PC-3 (cell line): ENCODE data around the gene ARFIP1. TPM values are rescaled to one million over a fixed set of nuclear protein-coding genes. Genes with fewer than 3 reads are reported as not detected.

Source experiments
- ATAC-seq: fragments of 200-7000 bp; cut with Tn5 transposase; 2 replicates; pipeline ENCODE4 v1.9.1; 2020; ENCODE audit warnings: mild to moderate bottlenecking, moderate library complexity
- BruUV-seq: library from RNA; stranded (reverse); fragments of 400-500 nt; replicated peaks from 2 replicates; lab custom pipeline; 2021; lab: Mats Ljungman, UMichigan
- CTCF ChIA-PET: fragments of 300-600 bp; sonication (Branson Sonifier 250); formaldehyde crosslinking; loops from one replicate; lab custom pipeline; 2022; ENCODE audit warnings: antibody characterized with exemption; lab: Charles Lee
- POLR2A ChIA-PET: fragments of 300-600 bp; sonication (Branson Sonifier 250); formaldehyde crosslinking; loops from one replicate; lab custom pipeline; 2022; ENCODE audit warnings: antibody characterized with exemption; ENCODE audit not compliant: unreplicated experiment; lab: Charles Lee
- DNase-seq: peaks from one replicate; pipeline ENCODE4 v3.0.0-alpha.2; 2015
- H2AFZ ChIP-seq: fragments of 300-600 bp; sonication (generic); 2 replicates; pipeline ENCODE4 v1.6.0; 2016; ENCODE audit warnings: antibody characterized with exemption, low read length
- H3F3A ChIP-seq: fragments of 300-600 bp; sonication (generic); one replicate; pipeline ENCODE4 v1.6.0; 2017; ENCODE audit warnings: antibody characterized with exemption, low read length, control low read depth, mild to moderate bottlenecking; ENCODE audit not compliant: unreplicated experiment
- H3K27ac ChIP-seq: fragments of 300-600 bp; sonication (generic); 2 replicates; pipeline ENCODE4 v1.5.1; 2016; ENCODE audit warnings: mild to moderate bottlenecking, low read length
- H3K27me3 ChIP-seq: fragments of 300-600 bp; sonication (generic); 2 replicates; pipeline ENCODE4 v1.6.1; 2016; ENCODE audit warnings: low read length, mixed read lengths
- H3K36me3 ChIP-seq: fragments of 300-600 bp; sonication (generic); 2 replicates; pipeline ENCODE4 v1.6.1; 2016; ENCODE audit warnings: low read depth, mixed run types, low read length, mixed read lengths
- H3K4me1 ChIP-seq: fragments of 300-600 bp; sonication (generic); 2 replicates; pipeline ENCODE4 v1.5.1; 2016; ENCODE audit warnings: low read length; ENCODE audit not compliant: insufficient read depth
- H3K4me2 ChIP-seq: fragments of 300-600 bp; sonication (generic); 2 replicates; pipeline ENCODE4 v1.6.0; 2016; ENCODE audit warnings: low read length
- H3K4me3 ChIP-seq: fragments of 300-600 bp; sonication (generic); 2 replicates; pipeline ENCODE4 v1.5.1; 2016; ENCODE audit warnings: mild to moderate bottlenecking, low read length, mixed read lengths
- H3K79me2 ChIP-seq: fragments of 300-600 bp; sonication (generic); 2 replicates; pipeline ENCODE4 v1.6.1; 2017; ENCODE audit warnings: low read length, mixed read lengths
- H3K9ac ChIP-seq: fragments of 300-600 bp; sonication (generic); 2 replicates; pipeline ENCODE4 v1.6.0; 2016; ENCODE audit warnings: mild to moderate bottlenecking, low read length
- H3K9me2 ChIP-seq: fragments of 300-600 bp; sonication (generic); replicated peaks from 2 replicates; pipeline ENCODE4 v1.6.1; 2016; ENCODE audit warnings: mixed run types, low read length, mixed read lengths
- H3K9me3 ChIP-seq: fragments of 300-600 bp; sonication (generic); 2 replicates; pipeline ENCODE4 v1.6.1; 2016; ENCODE audit warnings: low read length, mixed read lengths
- H4K20me1 ChIP-seq: fragments of 300-600 bp; sonication (generic); 2 replicates; pipeline ENCODE4 v1.6.1; 2016; ENCODE audit warnings: low read length, mixed read lengths
- EZH2 ChIP-seq: fragments of 300-600 bp; sonication (generic); IDR thresholded peaks from one replicate; pipeline ENCODE4 v1.6.1; 2017; ENCODE audit warnings: antibody characterized with exemption, mild to moderate bottlenecking, low read length; ENCODE audit not compliant: unreplicated experiment
- EZH2phosphoT487 ChIP-seq: fragments of 300-600 bp; sonication (generic); IDR thresholded peaks from 2 replicates; pipeline ENCODE4 v1.6.1; 2018; ENCODE audit warnings: mild to moderate bottlenecking, antibody characterized with exemption, low read length, borderline replicate concordance
- intact Hi-C: fragments of 100-400 bp; cut with micrococcal nuclease; formaldehyde crosslinking; loops from 2 replicates; pipeline ENCODE4 v1.9.0; 2023
- total RNA-seq: library from RNA; depleted of rRNA; stranded (reverse); fragments of >200 nt; gene quantifications from 2 replicates; pipeline ENCODE4 v1.2.3, GENCODE V29; 2014
- TF ChIP-seq, protein P1 (sequence below): fragments of 300-600 bp; sonication (generic); conservative IDR thresholded peaks from 2 replicates; pipeline ENCODE4 v1.5.1; 2017; ENCODE audit warnings: antibody characterized with exemption, low read depth, mild to moderate bottlenecking, low read length

Gene ARFIP1
- total RNA-seq, 1 experiment from 2014 or later = 23.5 TPM

DNA sequence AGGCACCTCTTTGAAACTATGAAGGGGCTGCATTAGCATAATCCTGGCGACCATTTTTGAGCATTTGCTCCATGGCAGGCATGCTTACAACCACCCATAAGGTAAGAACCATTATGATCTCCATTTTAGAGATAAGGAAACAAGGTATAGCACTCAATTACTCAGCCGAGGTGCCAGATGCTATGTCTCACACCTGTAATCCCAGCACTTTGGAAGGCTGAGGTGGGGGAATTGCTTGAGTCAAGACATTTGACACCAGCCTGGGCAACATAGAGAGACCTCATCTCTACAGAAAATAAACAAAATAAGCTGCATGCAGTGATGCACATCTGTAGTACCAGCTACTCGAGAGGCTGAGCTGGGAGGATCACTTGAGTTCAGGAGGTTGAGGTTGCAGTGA lies 43.8 kb upstream of the ARFIP1 start:
- no peaks in the 10 kb centered on the region for H3K36me3 ChIP-seq
- no peak for ATAC-seq
- H3K9me2 ChIP-seq = no peaks in the 10 kb centered on the region
- no peaks in the 10 kb centered on the region for H3K27me3 ChIP-seq
- no peak for DNase-seq
- H3K27ac ChIP-seq = no peak overlapping the region
- ChIA-PET CTCF (no interaction called here), POLR2A (no interaction called here)
- H3F3A ChIP-seq = no peaks in the 10 kb centered on the region
- no peak overlapping the region for H3K4me3 ChIP-seq
- BruUV-seq = no TSS peak
- peak overlapping the region; percentile 40; the same call in 1 of the 2 replicates for H2AFZ ChIP-seq
- TF ChIP-seq EZH2phosphoT487 = no peak
- no peak for TF ChIP-seq EZH2
- TF ChIP-seq, protein P1, sequence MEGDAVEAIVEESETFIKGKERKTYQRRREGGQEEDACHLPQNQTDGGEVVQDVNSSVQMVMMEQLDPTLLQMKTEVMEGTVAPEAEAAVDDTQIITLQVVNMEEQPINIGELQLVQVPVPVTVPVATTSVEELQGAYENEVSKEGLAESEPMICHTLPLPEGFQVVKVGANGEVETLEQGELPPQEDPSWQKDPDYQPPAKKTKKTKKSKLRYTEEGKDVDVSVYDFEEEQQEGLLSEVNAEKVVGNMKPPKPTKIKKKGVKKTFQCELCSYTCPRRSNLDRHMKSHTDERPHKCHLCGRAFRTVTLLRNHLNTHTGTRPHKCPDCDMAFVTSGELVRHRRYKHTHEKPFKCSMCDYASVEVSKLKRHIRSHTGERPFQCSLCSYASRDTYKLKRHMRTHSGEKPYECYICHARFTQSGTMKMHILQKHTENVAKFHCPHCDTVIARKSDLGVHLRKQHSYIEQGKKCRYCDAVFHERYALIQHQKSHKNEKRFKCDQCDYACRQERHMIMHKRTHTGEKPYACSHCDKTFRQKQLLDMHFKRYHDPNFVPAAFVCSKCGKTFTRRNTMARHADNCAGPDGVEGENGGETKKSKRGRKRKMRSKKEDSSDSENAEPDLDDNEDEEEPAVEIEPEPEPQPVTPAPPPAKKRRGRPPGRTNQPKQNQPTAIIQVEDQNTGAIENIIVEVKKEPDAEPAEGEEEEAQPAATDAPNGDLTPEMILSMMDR = no peak
- 0 out of 2 replicates have a peak overlapping the region, but pooled peaks have one; percentile 19 for H3K4me2 ChIP-seq
- no peaks in the 10 kb centered on the region for H3K79me2 ChIP-seq
- no peaks in the 10 kb centered on the region for H3K9me3 ChIP-seq
- H3K4me1 ChIP-seq = no peaks in the 10 kb centered on the region
- H4K20me1 ChIP-seq = no peaks in the 10 kb centered on the region
- intact Hi-C loops = loop anchor here (1.0 to 10.0 kb wide), 5 partner anchors 54 to 321 kb away; no protein-coding TSS in a partner anchor
- H3K9ac ChIP-seq = no peak overlapping the region

DNA sequence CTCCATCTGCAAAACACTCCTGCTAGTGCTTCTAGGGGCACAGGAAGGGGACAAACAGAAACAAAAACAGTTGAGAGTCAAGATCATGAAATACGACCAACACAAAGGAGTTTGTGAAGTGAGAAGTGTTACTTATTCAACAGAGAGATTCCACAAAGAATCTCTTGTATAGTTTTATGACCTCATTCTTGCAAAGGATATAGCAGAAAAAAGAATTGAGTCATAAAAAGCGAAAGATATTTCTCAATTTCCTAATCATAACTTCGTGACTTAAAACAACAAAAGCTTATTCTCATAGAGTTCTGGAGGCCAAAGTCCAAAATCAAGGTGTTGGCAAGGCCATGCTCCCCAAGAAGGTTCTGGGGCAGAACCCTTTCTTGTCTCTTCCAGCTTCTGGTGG lies 40.9 kb upstream of the ARFIP1 start:
- Histone ChIP-seq H3K36me3 (no peaks in the 10 kb centered on the region), H3K4me2 (no peak overlapping the region), H3K9me3 (no peaks in the 10 kb centered on the region), H3K27ac (no peak overlapping the region), H3F3A (no peaks in the 10 kb centered on the region), H2AFZ (no peak overlapping the region), H3K9me2 (no peaks in the 10 kb centered on the region), H3K79me2 (no peaks in the 10 kb centered on the region), H3K4me1 (no peaks in the 10 kb centered on the region), H3K27me3 (no peaks in the 10 kb centered on the region), H3K4me3 (no peak overlapping the region), H3K9ac (no peak overlapping the region), H4K20me1 (no peaks in the 10 kb centered on the region)
- CTCF ChIA-PET = no interaction called here
- intact Hi-C loops = loop anchor here (5.0 to 10.0 kb wide), 2 partner anchors 57 to 324 kb away; no protein-coding TSS in a partner anchor
- no peak for ATAC-seq
- POLR2A ChIA-PET = no interaction called here
- no TSS peak for BruUV-seq
- no peak for TF ChIP-seq EZH2
- TF ChIP-seq EZH2phosphoT487 = no peak
- TF ChIP-seq, protein P1 = no peak
- DNase-seq = no peak

DNA sequence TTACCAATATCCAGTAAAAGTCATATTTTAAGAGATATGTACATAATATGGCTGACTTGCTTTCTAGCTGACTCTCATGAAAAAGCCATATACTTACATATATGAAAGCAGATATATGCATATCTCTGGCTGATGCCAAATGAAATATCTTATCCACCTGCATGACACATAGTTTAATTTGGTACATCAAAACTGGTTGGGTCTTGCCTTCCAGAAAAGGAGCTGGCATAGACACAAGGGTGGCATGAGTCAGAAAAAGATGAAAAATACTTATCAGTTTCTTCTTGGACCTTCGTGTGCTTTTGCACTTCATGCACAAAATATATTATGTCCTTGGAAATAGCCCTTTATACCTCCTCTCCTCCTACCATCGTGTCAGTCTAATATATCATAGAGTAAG lies 32.3 kb upstream of the ARFIP1 start:
- no TSS peak for BruUV-seq
- Histone ChIP-seq H3K27ac (no peak overlapping the region), H3K27me3 (no peaks in the 10 kb centered on the region), H3K9ac (no peak overlapping the region), H4K20me1 (no peaks in the 10 kb centered on the region), H2AFZ (no peak overlapping the region), H3K4me1 (no peaks in the 10 kb centered on the region), H3K4me2 (no peak overlapping the region), H3K9me3 (no peaks in the 10 kb centered on the region), H3K4me3 (no peak overlapping the region), H3F3A (no peaks in the 10 kb centered on the region), H3K79me2 (no peaks in the 10 kb centered on the region), H3K36me3 (no peaks in the 10 kb centered on the region), H3K9me2 (no peaks in the 10 kb centered on the region)
- TF ChIP-seq EZH2 (no peak), EZH2phosphoT487 (no peak)
- TF ChIP-seq, protein P1 = no peak
- POLR2A ChIA-PET = no interaction called here
- intact Hi-C loops = no loop called here
- ATAC-seq = no peak
- DNase-seq = no peak
- CTCF ChIA-PET = no interaction called here
